Endodermal cell (in vitro differentiated cells): ENCODE results near the gene KRTAP3-1. TPM values are rescaled to one million over a fixed set of nuclear protein-coding genes. Genes with fewer than 3 reads are reported as not detected.
"Not testable (repeated sequence)": the region's sequence is repeated elsewhere in the genome, so short reads cannot be mapped to it uniquely, and the experiment has no call there.

ENCODE experiments used
- DNase-seq: peaks from one replicate; pipeline ENCODE4 v3.0.0-alpha.2; 2017
- H3K27ac ChIP-seq: 2 replicates; pipeline ENCODE4 v1.5.1; 2013; ENCODE audit warnings: mild to moderate bottlenecking, low read depth, low read length, moderate library complexity
- H3K27me3 ChIP-seq: 2 replicates; pipeline ENCODE4 v1.6.1; 2013; ENCODE audit warnings: mild to moderate bottlenecking, low read length, moderate library complexity; ENCODE audit not compliant: insufficient read depth, control insufficient read depth, poor library complexity, severe bottlenecking
- H3K36me3 ChIP-seq: 2 replicates; pipeline ENCODE4 v1.7.0; 2013; ENCODE audit warnings: mild to moderate bottlenecking, low read length, moderate library complexity; ENCODE audit not compliant: control insufficient read depth, insufficient read depth
- H3K4me1 ChIP-seq: one replicate; pipeline ENCODE4 v1.7.0; 2013; ENCODE audit warnings: low read length; ENCODE audit not compliant: control insufficient read depth, insufficient read depth
- H3K4me3 ChIP-seq: 2 replicates; pipeline ENCODE4 v1.5.1; 2013; ENCODE audit warnings: mild to moderate bottlenecking, low read length, moderate library complexity
- H3K9ac ChIP-seq: 2 replicates; pipeline ENCODE4 v1.6.1; 2013; ENCODE audit warnings: mild to moderate bottlenecking, low read length, moderate library complexity; ENCODE audit not compliant: poor library complexity, severe bottlenecking; ENCODE audit errors: extremely low read depth
- H3K9me3 ChIP-seq: 2 replicates; pipeline ENCODE4 v1.6.1; 2013; ENCODE audit warnings: mild to moderate bottlenecking, low read length, moderate library complexity; ENCODE audit not compliant: control insufficient read depth
- H3K27ac Mint-ChIP-seq: 2 replicates; pipeline ENCODE4 v1.8.0; 2020; ENCODE audit warnings: mixed read lengths
- H3K27me3 Mint-ChIP-seq: 2 replicates; pipeline ENCODE4 v1.8.0; 2021; ENCODE audit warnings: mild to moderate bottlenecking, mixed read lengths; ENCODE audit not compliant: insufficient read depth
- H3K36me3 Mint-ChIP-seq: 2 replicates; pipeline ENCODE4 v1.8.0; 2020; ENCODE audit warnings: low read depth, mixed read lengths
- H3K4me1 Mint-ChIP-seq: 2 replicates; pipeline ENCODE4 v1.8.0; 2020; ENCODE audit warnings: mixed read lengths
- H3K4me3 Mint-ChIP-seq: 2 replicates; pipeline ENCODE4 v1.8.0; 2020; ENCODE audit warnings: mild to moderate bottlenecking, moderate library complexity, mixed read lengths
- H3K9me3 Mint-ChIP-seq: 2 replicates; pipeline ENCODE4 v1.8.0; 2020; ENCODE audit warnings: mild to moderate bottlenecking, mixed read lengths
- CTCF ChIP-seq: fragments of 200-600 bp; sonication (generic); conservative IDR thresholded peaks from 2 replicates; pipeline ENCODE4 v1.5.0; 2021; ENCODE audit warnings: antibody characterized with exemption, mild to moderate bottlenecking
- WGBS, 2 experiments: methylation state at CpG; one replicate each; pipeline versions ENCODE4 v1.1.5 to v1.1.7; 2013; ENCODE audit warnings: missing lambda C conversion rate in 2 of 2, mixed read lengths in 1 of 2; ENCODE audit not compliant: insufficient coverage in 1 of 2, insufficient read length in 1 of 2; 5-methylcytosine and 5-hydroxymethylcytosine counted together
- total RNA-seq, 2 donors: library from RNA; stranded (reverse); fragmentation: NEBNext Ultra II Directional in 1 of 2; extraction: Animal tissue kit (Norgen Biotek cat#: 25700) in 1 of 2; gene quantifications; 2 replicates in 1 of 2; 3 replicates in 1 of 2; pipeline ENCODE4 v1.2.1, GENCODE V29; 2021

KRTAP3-1 gene
- total RNA-seq, 2 donors from 2014 or later = not detected

GRCh38 chr17:41037853-41038350 lies 29.0 kb upstream of the KRTAP3-1 start:
- Histone ChIP-seq H3K9ac (no peak overlapping the region), H3K27ac (no peak overlapping the region), H3K4me1 (no peaks in the 10 kb centered on the region), H3K36me3 (no peaks in the 10 kb centered on the region), H3K9me3 (no peaks in the 10 kb centered on the region), H3K4me3 (no peak overlapping the region), H3K27me3 (no peaks in the 10 kb centered on the region)
- DNase-seq = no peak
- no peaks in the 10 kb centered on the region for H3K9me3 Mint-ChIP-seq
- H3K27ac Mint-ChIP-seq = no peak overlapping the region
- no peak overlapping the region for H3K4me3 Mint-ChIP-seq
- no peak for TF ChIP-seq CTCF
- 82% methylated on average over 2 of the region's 2 CpGs; no CpG with 5 or more reads in 1 of the 2 experiments for WGBS, 2 experiments
- no peaks in the 10 kb centered on the region for H3K27me3 Mint-ChIP-seq
- peaks cover 2% of the 10 kb centered on the region for H3K4me1 Mint-ChIP-seq
- no peaks in the 10 kb centered on the region for H3K36me3 Mint-ChIP-seq

GRCh38 chr17:41034346-41034935 lies 25.5 kb upstream of the KRTAP3-1 start, which contains the start of gene KRTAP1-3:
KRTAP1-3 (minus strand) TSS chr17:41034874; CDS start chr17:41034821, 53 bp downstream.
- not testable (repeated sequence) for H3K27ac Mint-ChIP-seq, H3K9me3 Mint-ChIP-seq, H3K27me3 ChIP-seq, H3K4me1 Mint-ChIP-seq, H3K36me3 ChIP-seq, H3K27ac ChIP-seq, H3K4me3 ChIP-seq, DNase-seq, H3K4me1 ChIP-seq, H3K9me3 ChIP-seq, H3K36me3 Mint-ChIP-seq, H3K27me3 Mint-ChIP-seq, H3K4me3 Mint-ChIP-seq, H3K9ac ChIP-seq
- WGBS, 2 experiments = 96 to 100% methylated on average over 4 to 7 of the region's 10 CpGs

- no peak for DNase-seq
- no peaks in the 10 kb centered on the region for H3K4me1 Mint-ChIP-seq
- WGBS, 2 experiments = 95 to 96% methylated on average over 2 to 12 of the region's 12 CpGs
Measured at GRCh38 chr17:41029633-41030245, 20.8 kb upstream of the KRTAP3-1 start, which contains the start of gene KRTAP1-4. KRTAP1-4 (minus strand) TSS chr17:41030195; CDS start chr17:41030078, 117 bp downstream.

More at GRCh38 chr17:41029633-41030245, 20.8 kb upstream of the KRTAP3-1 start, which contains the start of gene KRTAP1-4:
- H3K9me3 ChIP-seq = no peaks in the 10 kb centered on the region
- peaks cover under 1% of the 10 kb centered on the region for H3K27me3 Mint-ChIP-seq
- no peaks in the 10 kb centered on the region for H3K36me3 ChIP-seq
- no peaks in the 10 kb centered on the region for H3K9me3 Mint-ChIP-seq
- H3K36me3 Mint-ChIP-seq = no peaks in the 10 kb centered on the region
- H3K4me1 ChIP-seq = no peaks in the 10 kb centered on the region
- H3K4me3 Mint-ChIP-seq = no peak within 1 kb of the TSS
- H3K4me3 ChIP-seq = no peak within 1 kb of the TSS
- H3K27ac Mint-ChIP-seq = no peak within 1 kb of the TSS
- H3K9ac ChIP-seq = no peak within 1 kb of the TSS
- H3K27ac ChIP-seq = no peak within 1 kb of the TSS
- no peak for TF ChIP-seq CTCF
- H3K27me3 ChIP-seq = no peaks in the 10 kb centered on the region
